Neural cell (in vitro differentiated cells): ENCODE results near the gene GABPB2. TPM values are rescaled to one million over a fixed set of nuclear protein-coding genes. Genes with fewer than 3 reads are reported as not detected.

ENCODE experiments used
- H2AFZ ChIP-seq: fragments of 200-600, 300-800 bp; sonication (generic), shearing (Covaris generic); 2 replicates; pipeline ENCODE4 v1.6.0; 2014; ENCODE audit warnings: low read depth, mild to moderate bottlenecking, antibody characterized with exemption, low read length, moderate library complexity
- H3F3A ChIP-seq: fragments of 200-600 bp; shearing (Covaris generic); 2 replicates; pipeline ENCODE4 v1.6.1; 2016; ENCODE audit warnings: mild to moderate bottlenecking, moderate library complexity, mixed read lengths, antibody characterized with exemption, low read length; ENCODE audit not compliant: insufficient read depth, poor library complexity, severe bottlenecking
- H3K27ac ChIP-seq: fragments of 200-600, 300-800 bp; sonication (generic), shearing (Covaris generic); 2 replicates; pipeline ENCODE4 v1.5.1; 2014; ENCODE audit warnings: mild to moderate bottlenecking, low read length, moderate library complexity
- H3K27me3 ChIP-seq: fragments of 300-800, 200-600 bp; sonication (generic), shearing (Covaris generic); 2 replicates; pipeline ENCODE4 v1.6.0; 2014; ENCODE audit warnings: mild to moderate bottlenecking, low read depth, low read length, moderate library complexity; ENCODE audit not compliant: insufficient read depth
- H3K36me3 ChIP-seq: fragments of 300-800, 200-600 bp; sonication (generic), shearing (Covaris generic); 2 replicates; pipeline ENCODE4 v1.5.1; 2014; ENCODE audit warnings: mild to moderate bottlenecking, antibody characterized with exemption, low read length, moderate library complexity; ENCODE audit not compliant: insufficient read depth
- H3K4me2 ChIP-seq: fragments of 300-800, 200-600 bp; sonication (generic), shearing (Covaris generic); 2 replicates; pipeline ENCODE4 v1.6.0; 2014; ENCODE audit warnings: mild to moderate bottlenecking, low read length
- H3K4me3 ChIP-seq: fragments of 300-800, 200-600 bp; sonication (generic), shearing (Covaris generic); 2 replicates; pipeline ENCODE4 v1.5.1; 2014; ENCODE audit warnings: mild to moderate bottlenecking, low read length, moderate library complexity
- H3K79me2 ChIP-seq: fragments of 200-600 bp; shearing (Covaris generic); replicated peaks from 2 replicates; pipeline ENCODE4 v1.6.0; 2014; ENCODE audit warnings: mild to moderate bottlenecking, low read length, moderate library complexity; ENCODE audit not compliant: insufficient read depth
- H3K9ac ChIP-seq: fragments of 300-800, 200-600 bp; sonication (generic), shearing (Covaris generic); 2 replicates; pipeline ENCODE4 v1.6.1; 2016; ENCODE audit warnings: mild to moderate bottlenecking, low read length, mixed read lengths
- H3K9me2 ChIP-seq: fragments of 200-600 bp; shearing (Covaris generic); 2 replicates; pipeline ENCODE4 v1.6.1; 2016; ENCODE audit warnings: mild to moderate bottlenecking, low read length, mixed read lengths; ENCODE audit not compliant: insufficient read depth
- H3K9me3 ChIP-seq: fragments of 200-600, 300-800 bp; sonication (generic), shearing (Covaris generic); 2 replicates; pipeline ENCODE4 v1.6.1; 2016; ENCODE audit warnings: mild to moderate bottlenecking, mixed run types, low read length, moderate library complexity, mixed read lengths
- H4K20me1 ChIP-seq: fragments of 200-600 bp; shearing (Covaris generic); 2 replicates; pipeline ENCODE4 v1.6.1; 2016; ENCODE audit warnings: mild to moderate bottlenecking, mixed run types; ENCODE audit not compliant: insufficient read depth
- CTCF ChIP-seq: fragments of 450-650 bp; IDR thresholded peaks from 2 replicates; pipeline ENCODE4 v1.5.1; 2014; ENCODE audit warnings: antibody characterized with exemption, mild to moderate bottlenecking, moderate library complexity; ENCODE audit not compliant: poor library complexity, severe bottlenecking
- EP300 ChIP-seq: fragments of 450-650 bp; conservative IDR thresholded peaks from 2 replicates; pipeline ENCODE4 v1.6.1; 2014; ENCODE audit warnings: antibody characterized with exemption, mild to moderate bottlenecking, moderate library complexity; ENCODE audit not compliant: poor library complexity, severe bottlenecking
- EZH2 ChIP-seq: fragments of 200-600, 300-800 bp; shearing (Covaris generic), sonication (generic); IDR thresholded peaks from 2 replicates; pipeline ENCODE4 v1.6.1; 2014; ENCODE audit warnings: antibody characterized with exemption, low read length, borderline replicate concordance, mild to moderate bottlenecking; ENCODE audit not compliant: insufficient read depth, poor library complexity, severe bottlenecking
- MXI1 ChIP-seq: fragments of 450-650 bp; conservative IDR thresholded peaks from 2 replicates; pipeline ENCODE4 v1.6.1; 2014; ENCODE audit warnings: antibody characterized with exemption, mild to moderate bottlenecking; ENCODE audit not compliant: poor library complexity, severe bottlenecking
- POLR2AphosphoS5 ChIP-seq: IDR thresholded peaks from 2 replicates; pipeline ENCODE4 v1.6.1; 2012
- RAD21 ChIP-seq: fragments of 450-650 bp; conservative IDR thresholded peaks from 2 replicates; pipeline ENCODE4 v1.6.1; 2014; ENCODE audit warnings: antibody characterized with exemption, mild to moderate bottlenecking, moderate library complexity
- REST ChIP-seq: IDR thresholded peaks from 2 replicates; pipeline ENCODE4 v1.6.1; 2012; ENCODE audit warnings: borderline replicate concordance
- SMC3 ChIP-seq: fragments of 450-650 bp; conservative IDR thresholded peaks from 2 replicates; pipeline ENCODE4 v1.6.1; 2014; ENCODE audit warnings: antibody characterized with exemption, mild to moderate bottlenecking, moderate library complexity; ENCODE audit not compliant: poor library complexity
- TAF1 ChIP-seq: IDR thresholded peaks from 2 replicates; pipeline ENCODE4 v1.6.1; 2012; ENCODE audit warnings: low read depth
- polyA plus RNA-seq: library from polyadenylated mRNA; depleted of rRNA; stranded (reverse); fragments of >200 nt; gene quantifications from 2 replicates; pipeline ENCODE4 v1.2.3, GENCODE V29; 2014

GABPB2 gene
- polyA plus RNA-seq, 1 donor from 2014 or later = 4.1 TPM

- TF ChIP-seq MXI1 (no peak), RAD21 (no peak), REST (no peak), SMC3 (no peak), POLR2AphosphoS5 (no peak), EZH2 (no peak), EP300 (no peak), CTCF (no peak)
These were observed 86.5 kb downstream of the GABPB2 start for GRCh38 chr1:151157067-151157531.

GRCh38 chr1:151158326-151158725 is 87.8 kb downstream of the GABPB2 start:
- H3K27me3 ChIP-seq = no peaks in the 10 kb centered on the region
- H4K20me1 ChIP-seq = no peaks in the 10 kb centered on the region
- H3K9me3 ChIP-seq = no peaks in the 10 kb centered on the region
- peaks cover 7% of the 10 kb centered on the region for H3K36me3 ChIP-seq
- no peaks in the 10 kb centered on the region for H3K9me2 ChIP-seq
- H3K4me2 ChIP-seq = no peak overlapping the region
- H3K27ac ChIP-seq = no peak overlapping the region
- no peak overlapping the region for H3K4me3 ChIP-seq
- TF ChIP-seq RAD21 = no peak
- TF ChIP-seq CTCF = no peak
- TF ChIP-seq EZH2 = no peak
- no peak for TF ChIP-seq POLR2AphosphoS5
- no peak for TF ChIP-seq REST
- no peak for TF ChIP-seq SMC3
- TF ChIP-seq MXI1 = no peak
- TF ChIP-seq TAF1 = no peak
- no peak for TF ChIP-seq EP300
- no peak overlapping the region for H3K9ac ChIP-seq
- no peaks in the 10 kb centered on the region for H3F3A ChIP-seq
- H3K79me2 ChIP-seq = no peaks in the 10 kb centered on the region
- H2AFZ ChIP-seq = no peak overlapping the region

More at GRCh38 chr1:151157067-151157531, 86.5 kb downstream of the GABPB2 start:
- H2AFZ ChIP-seq = no peak overlapping the region
- H3K36me3 ChIP-seq = peaks cover 7% of the 10 kb centered on the region
- H3K4me3 ChIP-seq = no peak overlapping the region
- no peaks in the 10 kb centered on the region for H3F3A ChIP-seq
- H3K27ac ChIP-seq = no peak overlapping the region
- no peaks in the 10 kb centered on the region for H3K9me3 ChIP-seq
- H4K20me1 ChIP-seq = no peaks in the 10 kb centered on the region
- H3K27me3 ChIP-seq = no peaks in the 10 kb centered on the region
- no peak overlapping the region for H3K4me2 ChIP-seq
- H3K79me2 ChIP-seq = no peaks in the 10 kb centered on the region
- H3K9ac ChIP-seq = no peak overlapping the region
- H3K9me2 ChIP-seq = no peaks in the 10 kb centered on the region
